Activated CD4-positive, alpha-beta T cell treated with anti-CD3 and anti-CD28 coated beads, Interleukin-2, amount 50 U/mL, for 24 hours (primary cell): ENCODE data around the gene IMP4.
A peak's percentile ranks its signal among the peaks of the same experiment; 100 is the strongest.

Experiments
- DNase-seq, 2 donors: peaks; one replicate each; pipeline ENCODE4 v3.0.0-alpha.2; 2020; ENCODE audit warnings: low read depth in 1 of 2, low spot score in 1 of 2

The IMP4 gene

GRCh38 chr2:130375291-130376266, 32.9 kb downstream of the IMP4 start:
- DNase-seq = no peak

GRCh38 chr2:130376433-130377293, 34.0 kb downstream of the IMP4 start:
- no peak for DNase-seq

- DNase-seq = no peak
Measured at GRCh38 chr2:130377491-130377890, 34.8 kb downstream of the IMP4 start.

GRCh38 chr2:130378206-130378897, 35.7 kb downstream of the IMP4 start:
- no peak for DNase-seq

GRCh38 chr2:130378898-130379214, 36.2 kb downstream of the IMP4 start:
- no peak for DNase-seq

GRCh38 chr2:130380096-130380934, 37.6 kb downstream of the IMP4 start:
- no peak for DNase-seq

- DNase-seq = no peak
Measured at GRCh38 chr2:130381145-130381544, 38.4 kb downstream of the IMP4 start.

GRCh38 chr2:130381619-130382018, 38.9 kb downstream of the IMP4 start:
- no peak for DNase-seq

- DNase-seq = no peak
Measured at GRCh38 chr2:130382313-130382917, 39.7 kb downstream of the IMP4 start.

GRCh38 chr2:130385709-130386108, 43.0 kb downstream of the IMP4 start:
- DNase-seq = no peak

- no peak for DNase-seq
Measured at GRCh38 chr2:130387071-130387400, 44.3 kb downstream of the IMP4 start.

- no peak for DNase-seq
Measured at GRCh38 chr2:130387804-130388203, 45.1 kb downstream of the IMP4 start.

GRCh38 chr2:130388221-130388907, 45.7 kb downstream of the IMP4 start:
- DNase-seq = no peak

- DNase-seq = no peak
Measured at GRCh38 chr2:130389358-130389757, 46.7 kb downstream of the IMP4 start.

- DNase-seq = no peak
Measured at GRCh38 chr2:130389783-130390182, 47.1 kb downstream of the IMP4 start.

GRCh38 chr2:130390460-130391057, 47.9 kb downstream of the IMP4 start:
- no peak for DNase-seq

GRCh38 chr2:130391058-130391871, 48.6 kb downstream of the IMP4 start:
- peak; percentile 38 to 61 for DNase-seq

- no peak for DNase-seq
Measured at GRCh38 chr2:130391872-130392670, 49.4 kb downstream of the IMP4 start.
